ENCODE measurements around the gene MCC.

MCC gene

DNA sequence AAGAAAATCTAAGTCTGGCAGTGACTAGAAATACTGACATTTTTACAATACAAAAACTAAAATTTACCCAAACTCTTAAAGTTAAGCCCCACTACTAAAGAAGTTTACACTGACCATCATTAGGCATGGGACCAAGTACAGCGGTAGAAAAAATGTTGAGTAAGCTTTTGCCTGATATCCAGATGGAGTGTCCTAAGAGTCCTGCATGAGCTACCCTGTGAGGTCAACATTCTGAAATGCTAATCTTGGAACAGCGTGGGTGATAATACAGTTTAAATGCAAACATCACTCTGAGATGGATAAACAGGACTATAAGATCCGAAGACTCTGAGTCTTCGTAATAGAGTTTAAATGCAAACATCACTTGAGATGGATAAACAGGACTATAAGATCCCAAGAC is 322.0 kb downstream of the MCC start:
- no peaks in the 10 kb centered on the region for H3K4me1 ChIP-seq (ENCODE audit: control insufficient read depth in 1 of 2, insufficient read depth in 2 of 2, low read length in 2 of 2)
- no peaks in the 10 kb centered on the region for H3K27me3 ChIP-seq (ENCODE audit: control insufficient read depth in 1 of 2, insufficient read depth in 2 of 2, low read length in 2 of 2)
- no peaks in the 10 kb centered on the region for H3K36me3 ChIP-seq (ENCODE audit: control insufficient read depth in 1 of 2, insufficient read depth in 2 of 2, low read length in 2 of 2)
- no peaks in the 10 kb centered on the region for H3K9me3 ChIP-seq (ENCODE audit: control insufficient read depth in 1 of 2, low read length in 2 of 2)
- H3K4me3 ChIP-seq (ENCODE audit: low read depth in 1 of 2, low read length in 2 of 2): no peak overlapping the region
- no peak overlapping the region for H3K9ac ChIP-seq (ENCODE audit: low read depth in 1 of 2, low read length in 2 of 2)
- H3K27ac ChIP-seq (ENCODE audit: low read depth, low read length): no peak overlapping the region

DNA sequence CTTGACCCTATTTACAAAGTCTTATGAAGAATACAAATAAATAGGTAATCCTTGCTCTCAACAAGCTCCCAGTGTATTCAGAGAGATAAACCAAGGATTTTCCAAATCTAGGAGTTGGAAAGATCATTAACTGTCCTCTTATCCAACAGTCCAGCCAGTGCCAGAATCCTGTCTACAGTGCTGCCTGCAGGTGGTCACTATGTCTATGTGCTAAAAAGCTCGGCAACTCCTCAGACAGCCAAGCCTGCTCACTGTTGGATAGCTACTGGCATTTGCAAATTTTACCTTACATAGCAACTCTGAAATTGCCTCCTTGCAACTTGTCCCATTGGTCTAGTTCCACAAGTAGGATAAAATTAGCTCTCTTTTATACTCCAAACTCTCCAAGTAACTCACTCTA is 324.2 kb downstream of the MCC start:
- H3K9ac ChIP-seq (ENCODE audit: low read depth in 1 of 2, low read length in 2 of 2): no peak overlapping the region
- H3K36me3 ChIP-seq (ENCODE audit: control insufficient read depth in 1 of 2, insufficient read depth in 2 of 2, low read length in 2 of 2): no peaks in the 10 kb centered on the region
- no peaks in the 10 kb centered on the region for H3K9me3 ChIP-seq (ENCODE audit: control insufficient read depth in 1 of 2, low read length in 2 of 2)
- H3K27me3 ChIP-seq (ENCODE audit: control insufficient read depth in 1 of 2, insufficient read depth in 2 of 2, low read length in 2 of 2): no peaks in the 10 kb centered on the region
- no peak overlapping the region for H3K27ac ChIP-seq (ENCODE audit: low read depth, low read length)
- H3K4me1 ChIP-seq (ENCODE audit: control insufficient read depth in 1 of 2, insufficient read depth in 2 of 2, low read length in 2 of 2): no peaks in the 10 kb centered on the region
- no peak overlapping the region for H3K4me3 ChIP-seq (ENCODE audit: low read depth in 1 of 2, low read length in 2 of 2)

DNA sequence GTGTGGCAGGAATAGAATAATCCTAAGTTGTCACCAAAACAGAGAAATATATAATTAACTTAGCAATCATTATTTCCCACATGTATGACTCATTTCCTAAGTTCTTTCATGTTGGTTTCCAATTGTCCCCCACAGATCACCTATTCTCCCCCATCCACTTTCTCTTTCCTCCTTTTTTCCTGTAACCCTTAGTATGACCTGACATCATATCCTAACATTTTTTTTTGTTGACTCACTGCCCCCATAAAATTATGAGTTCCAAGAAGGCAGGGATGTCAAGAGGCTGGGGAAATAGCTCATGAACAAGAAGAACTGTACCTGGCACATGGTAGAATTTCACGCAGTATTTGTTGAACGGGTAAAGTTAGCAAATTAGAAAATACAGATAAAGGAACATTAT is 324.9 kb downstream of the MCC start:
- Histone ChIP-seq H3K9ac (ENCODE audit: low read depth in 1 of 2, low read length in 2 of 2) (no peak overlapping the region), H3K4me1 (ENCODE audit: control insufficient read depth in 1 of 2, insufficient read depth in 2 of 2, low read length in 2 of 2) (no peaks in the 10 kb centered on the region), H3K27ac (ENCODE audit: low read depth, low read length) (no peak overlapping the region), H3K36me3 (ENCODE audit: control insufficient read depth in 1 of 2, insufficient read depth in 2 of 2, low read length in 2 of 2) (no peaks in the 10 kb centered on the region), H3K9me3 (ENCODE audit: control insufficient read depth in 1 of 2, low read length in 2 of 2) (no peaks in the 10 kb centered on the region), H3K27me3 (ENCODE audit: control insufficient read depth in 1 of 2, insufficient read depth in 2 of 2, low read length in 2 of 2) (no peaks in the 10 kb centered on the region), H3K4me3 (ENCODE audit: low read depth in 1 of 2, low read length in 2 of 2) (no peak overlapping the region)

DNA sequence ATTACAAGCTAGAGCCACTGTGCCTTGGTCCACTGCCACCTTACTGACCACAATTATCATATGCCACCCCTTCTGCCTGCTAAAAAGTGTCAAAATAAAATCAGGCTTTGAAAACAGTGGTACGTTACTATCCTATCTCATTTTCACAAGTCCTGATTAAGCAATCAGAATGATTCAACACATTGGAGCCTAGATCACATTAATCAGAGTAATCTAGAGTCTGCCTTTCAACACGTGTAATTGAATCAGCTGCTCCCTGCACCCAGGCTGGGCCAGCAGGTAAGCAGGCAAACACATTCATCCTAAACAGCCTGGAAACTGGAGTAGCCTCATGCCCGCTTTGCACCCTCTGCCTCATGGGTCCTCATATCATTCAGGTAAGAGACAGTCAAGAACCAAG is 325.5 kb downstream of the MCC start:
- Histone ChIP-seq H3K4me1 (ENCODE audit: control insufficient read depth in 1 of 2, insufficient read depth in 2 of 2, low read length in 2 of 2) (no peaks in the 10 kb centered on the region), H3K27me3 (ENCODE audit: control insufficient read depth in 1 of 2, insufficient read depth in 2 of 2, low read length in 2 of 2) (no peaks in the 10 kb centered on the region), H3K9me3 (ENCODE audit: control insufficient read depth in 1 of 2, low read length in 2 of 2) (no peaks in the 10 kb centered on the region), H3K4me3 (ENCODE audit: low read depth in 1 of 2, low read length in 2 of 2) (no peak overlapping the region), H3K9ac (ENCODE audit: low read depth in 1 of 2, low read length in 2 of 2) (no peak overlapping the region), H3K36me3 (ENCODE audit: control insufficient read depth in 1 of 2, insufficient read depth in 2 of 2, low read length in 2 of 2) (no peaks in the 10 kb centered on the region), H3K27ac (ENCODE audit: low read depth, low read length) (no peak overlapping the region)

DNA sequence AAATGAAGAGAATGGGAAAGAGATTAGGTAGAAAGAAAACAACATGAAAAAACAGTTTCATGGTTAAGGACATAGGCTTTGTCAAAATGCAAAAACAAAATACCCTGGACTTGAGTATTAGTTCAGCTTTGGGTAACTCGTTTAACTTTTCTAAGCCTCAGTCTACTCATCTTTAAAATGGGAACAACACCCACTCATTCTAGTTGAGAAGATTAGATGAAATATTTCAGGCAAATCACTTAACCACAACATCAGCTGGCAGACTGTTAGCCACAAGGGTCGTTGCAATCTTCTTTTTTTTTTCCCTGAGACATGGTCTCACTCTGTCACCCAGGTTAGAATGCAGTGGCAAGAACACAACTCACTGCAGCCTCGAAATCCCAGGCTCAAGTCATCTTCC is 326.0 kb downstream of the MCC start:
- Histone ChIP-seq H3K27me3 (ENCODE audit: control insufficient read depth in 1 of 2, insufficient read depth in 2 of 2, low read length in 2 of 2) (no peaks in the 10 kb centered on the region), H3K9me3 (ENCODE audit: control insufficient read depth in 1 of 2, low read length in 2 of 2) (no peaks in the 10 kb centered on the region), H3K4me3 (ENCODE audit: low read depth in 1 of 2, low read length in 2 of 2) (no peak overlapping the region), H3K27ac (ENCODE audit: low read depth, low read length) (no peak overlapping the region), H3K9ac (ENCODE audit: low read depth in 1 of 2, low read length in 2 of 2) (no peak overlapping the region), H3K36me3 (ENCODE audit: control insufficient read depth in 1 of 2, insufficient read depth in 2 of 2, low read length in 2 of 2) (no peaks in the 10 kb centered on the region), H3K4me1 (ENCODE audit: control insufficient read depth in 1 of 2, insufficient read depth in 2 of 2, low read length in 2 of 2) (no peaks in the 10 kb centered on the region)

DNA sequence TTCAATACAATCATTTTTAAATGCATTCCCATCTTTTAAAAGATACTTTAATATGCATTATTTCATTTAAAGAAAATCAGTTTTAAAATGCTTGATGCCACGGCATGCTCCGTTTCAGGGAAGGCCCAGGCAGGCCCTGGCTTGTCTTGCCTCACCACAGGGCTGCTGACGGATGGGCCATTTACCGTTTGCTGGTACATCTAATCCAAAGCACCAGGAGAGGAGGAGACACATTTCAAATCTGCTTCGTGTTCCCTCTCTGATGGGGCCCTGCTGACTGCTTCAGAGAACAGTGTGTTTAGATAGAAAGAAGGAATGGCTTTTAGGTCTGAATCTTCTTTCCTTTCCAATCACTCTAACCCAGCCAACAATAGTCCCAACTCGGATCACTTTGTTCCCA is 326.4 kb downstream of the MCC start:
- H3K27ac ChIP-seq (ENCODE audit: low read depth, low read length): no peak overlapping the region

DNA sequence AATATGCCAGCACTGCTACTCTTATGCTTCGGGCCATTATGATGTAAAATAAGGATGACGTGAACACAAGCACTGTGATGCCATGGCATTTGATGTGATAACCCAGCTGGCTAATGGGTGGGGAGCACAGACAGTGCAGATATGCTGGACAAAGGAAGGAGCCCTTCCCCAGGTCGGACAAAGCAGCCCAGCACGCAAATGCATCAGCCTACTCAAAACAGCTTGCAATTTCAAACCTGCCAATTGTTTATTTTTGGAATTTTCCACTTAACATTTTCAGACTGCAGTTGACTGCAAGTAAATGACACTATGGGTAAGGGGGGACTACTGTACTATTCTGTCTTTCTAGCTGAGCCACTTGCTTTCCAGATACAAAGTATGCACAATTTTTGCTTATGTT is 330.4 kb downstream of the MCC start:
- Histone ChIP-seq H3K27ac (ENCODE audit: low read depth, low read length) (no peak overlapping the region), H3K27me3 (ENCODE audit: control insufficient read depth in 1 of 2, insufficient read depth in 2 of 2, low read length in 2 of 2) (no peaks in the 10 kb centered on the region), H3K36me3 (ENCODE audit: control insufficient read depth in 1 of 2, insufficient read depth in 2 of 2, low read length in 2 of 2) (no peaks in the 10 kb centered on the region), H3K4me3 (ENCODE audit: low read depth in 1 of 2, low read length in 2 of 2) (no peak overlapping the region), H3K4me1 (ENCODE audit: control insufficient read depth in 1 of 2, insufficient read depth in 2 of 2, low read length in 2 of 2) (no peaks in the 10 kb centered on the region), H3K9ac (ENCODE audit: low read depth in 1 of 2, low read length in 2 of 2) (no peak overlapping the region), H3K9me3 (ENCODE audit: control insufficient read depth in 1 of 2, low read length in 2 of 2) (no peaks in the 10 kb centered on the region)

More for the DNA sequence above, 326.4 kb downstream of the MCC start:
- H3K27me3 ChIP-seq (ENCODE audit: control insufficient read depth in 1 of 2, insufficient read depth in 2 of 2, low read length in 2 of 2): no peaks in the 10 kb centered on the region
- no peaks in the 10 kb centered on the region for H3K4me1 ChIP-seq (ENCODE audit: control insufficient read depth in 1 of 2, insufficient read depth in 2 of 2, low read length in 2 of 2)
- no peak overlapping the region for H3K4me3 ChIP-seq (ENCODE audit: low read depth in 1 of 2, low read length in 2 of 2)
- H3K36me3 ChIP-seq (ENCODE audit: control insufficient read depth in 1 of 2, insufficient read depth in 2 of 2, low read length in 2 of 2): no peaks in the 10 kb centered on the region
- no peaks in the 10 kb centered on the region for H3K9me3 ChIP-seq (ENCODE audit: control insufficient read depth in 1 of 2, low read length in 2 of 2)
- H3K9ac ChIP-seq (ENCODE audit: low read depth in 1 of 2, low read length in 2 of 2): no peak overlapping the region

DNA sequence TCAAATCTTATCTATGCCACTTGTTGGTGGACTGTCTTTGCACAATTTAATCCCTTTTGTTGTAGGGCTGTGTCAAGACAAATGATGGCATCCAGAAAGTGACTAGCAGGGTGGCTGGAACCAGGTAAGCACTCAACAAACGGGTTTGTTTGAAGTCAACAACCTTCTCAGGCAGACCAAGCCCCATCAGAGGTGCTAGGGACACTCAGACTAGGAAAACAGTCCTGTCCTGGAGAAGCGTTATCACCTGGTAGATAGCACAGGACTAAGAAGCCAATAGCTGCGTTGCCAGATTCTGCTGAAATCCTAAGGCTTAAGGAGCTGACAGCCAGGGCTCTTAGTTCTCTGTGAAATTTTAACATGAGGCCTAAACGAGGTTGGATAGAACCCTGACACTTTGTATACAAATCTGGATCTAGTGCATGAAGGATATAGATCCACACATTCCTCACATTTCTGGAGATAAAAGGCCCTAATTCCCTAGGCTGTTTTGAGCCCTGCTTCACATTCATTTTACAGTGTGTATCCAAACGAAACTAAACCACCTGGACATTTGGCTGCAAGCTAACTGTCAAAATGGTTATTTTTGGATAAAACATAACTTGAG is 331.9 kb downstream of the MCC start:
- Histone ChIP-seq H3K27me3 (ENCODE audit: control insufficient read depth in 1 of 2, insufficient read depth in 2 of 2, low read length in 2 of 2) (no peaks in the 10 kb centered on the region), H3K27ac (ENCODE audit: low read depth, low read length) (no peak overlapping the region), H3K4me1 (ENCODE audit: control insufficient read depth in 1 of 2, insufficient read depth in 2 of 2, low read length in 2 of 2) (no peaks in the 10 kb centered on the region), H3K4me3 (ENCODE audit: low read depth in 1 of 2, low read length in 2 of 2) (no peak overlapping the region), H3K9ac (ENCODE audit: low read depth in 1 of 2, low read length in 2 of 2) (no peak overlapping the region), H3K9me3 (ENCODE audit: control insufficient read depth in 1 of 2, low read length in 2 of 2) (no peaks in the 10 kb centered on the region), H3K36me3 (ENCODE audit: control insufficient read depth in 1 of 2, insufficient read depth in 2 of 2, low read length in 2 of 2) (no peaks in the 10 kb centered on the region)

DNA sequence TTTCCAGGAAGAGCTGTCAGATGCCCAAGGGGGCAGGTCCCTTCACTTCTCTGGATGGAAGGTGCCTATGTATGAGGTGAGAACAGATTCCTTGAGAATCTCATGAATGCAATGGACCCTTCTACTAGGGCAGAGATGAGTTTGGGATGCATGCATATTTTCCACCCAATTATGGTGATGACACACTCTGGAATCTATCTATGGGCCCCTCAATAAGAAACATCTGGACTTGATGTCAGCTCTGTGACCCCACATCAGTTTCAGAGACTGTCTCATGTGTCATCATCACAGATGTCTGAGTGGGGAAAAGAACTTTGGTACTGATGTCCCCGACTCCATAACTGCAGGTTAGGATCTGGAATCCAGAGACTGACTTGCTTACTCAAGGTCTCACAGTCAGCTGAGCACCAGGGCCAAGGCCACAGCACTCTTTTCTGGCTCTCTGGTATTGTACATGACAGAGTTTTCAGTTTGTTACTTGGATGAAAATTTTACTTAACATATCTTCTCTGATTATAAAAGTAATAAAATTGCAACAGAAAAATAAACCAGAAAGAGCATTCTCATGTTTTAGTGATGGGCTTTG is 334.6 kb downstream of the MCC start:
- H3K9me3 ChIP-seq (ENCODE audit: control insufficient read depth in 1 of 2, low read length in 2 of 2): no peaks in the 10 kb centered on the region
- H3K9ac ChIP-seq (ENCODE audit: low read depth in 1 of 2, low read length in 2 of 2): no peak overlapping the region
- no peaks in the 10 kb centered on the region for H3K4me1 ChIP-seq (ENCODE audit: control insufficient read depth in 1 of 2, insufficient read depth in 2 of 2, low read length in 2 of 2)
- H3K4me3 ChIP-seq (ENCODE audit: low read depth in 1 of 2, low read length in 2 of 2): no peak overlapping the region
- H3K27me3 ChIP-seq (ENCODE audit: control insufficient read depth in 1 of 2, insufficient read depth in 2 of 2, low read length in 2 of 2): no peaks in the 10 kb centered on the region
- H3K36me3 ChIP-seq (ENCODE audit: control insufficient read depth in 1 of 2, insufficient read depth in 2 of 2, low read length in 2 of 2): no peaks in the 10 kb centered on the region
- no peak overlapping the region for H3K27ac ChIP-seq (ENCODE audit: low read depth, low read length)

DNA sequence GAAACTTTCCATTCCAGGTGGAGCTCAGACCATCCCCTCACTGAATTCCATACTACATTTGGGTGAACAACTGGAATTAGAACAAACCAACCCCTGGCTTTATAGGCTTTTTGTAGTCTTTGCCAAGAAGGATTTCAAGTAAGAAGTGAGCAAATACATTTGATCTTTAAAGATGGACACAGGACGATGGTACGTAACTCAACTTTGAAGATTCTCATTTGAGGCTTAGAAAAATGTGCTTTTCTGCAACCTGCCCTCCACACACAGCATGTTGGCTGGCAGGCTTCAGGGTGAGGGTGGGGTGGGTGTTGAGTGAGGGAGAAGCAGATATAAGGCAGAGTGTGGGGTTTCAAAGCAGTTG is 335.9 kb downstream of the MCC start:
- Histone ChIP-seq H3K9ac (ENCODE audit: low read depth in 1 of 2, low read length in 2 of 2) (no peak overlapping the region), H3K27me3 (ENCODE audit: control insufficient read depth in 1 of 2, insufficient read depth in 2 of 2, low read length in 2 of 2) (no peaks in the 10 kb centered on the region), H3K36me3 (ENCODE audit: control insufficient read depth in 1 of 2, insufficient read depth in 2 of 2, low read length in 2 of 2) (no peaks in the 10 kb centered on the region), H3K4me3 (ENCODE audit: low read depth in 1 of 2, low read length in 2 of 2) (no peak overlapping the region), H3K9me3 (ENCODE audit: control insufficient read depth in 1 of 2, low read length in 2 of 2) (no peaks in the 10 kb centered on the region), H3K4me1 (ENCODE audit: control insufficient read depth in 1 of 2, insufficient read depth in 2 of 2, low read length in 2 of 2) (no peaks in the 10 kb centered on the region), H3K27ac (ENCODE audit: low read depth, low read length) (no peak overlapping the region)

All from duodenal mucosa (tissue), 2 donors.